ENCODE data around the gene RPL3.

RPL3 gene

DNA sequence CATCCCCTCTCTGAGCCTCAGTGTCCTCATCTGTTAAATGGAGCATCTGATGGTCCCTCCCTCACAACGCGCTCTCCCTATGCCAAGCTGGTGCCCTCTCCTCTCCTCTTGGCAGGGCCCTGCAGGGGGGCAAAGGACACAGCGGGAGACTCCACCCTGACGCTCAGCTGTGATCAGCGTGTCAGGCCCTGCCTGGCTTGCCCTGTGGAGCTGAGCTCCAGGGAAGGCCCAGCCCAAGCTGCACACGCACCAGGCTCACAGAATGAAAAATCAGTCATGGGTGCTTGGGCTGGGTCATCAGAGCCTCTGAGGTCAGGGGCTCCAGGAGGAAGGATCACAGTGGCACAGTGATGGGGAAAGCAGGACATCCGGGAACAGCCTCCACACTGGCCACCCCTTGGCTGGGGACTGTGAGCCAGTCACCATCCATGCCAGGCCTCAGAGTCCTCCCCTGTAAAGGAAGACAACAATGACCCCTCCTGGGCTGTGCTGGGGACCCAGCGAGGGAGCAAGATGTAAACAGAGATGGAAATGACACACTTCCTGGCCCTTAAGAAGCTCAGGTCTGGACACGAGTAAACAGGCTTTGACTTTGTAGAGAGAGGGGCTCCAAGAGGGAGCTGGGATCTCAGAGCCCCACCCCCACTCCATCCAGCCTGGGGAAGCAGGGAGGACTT is 36.6 kb downstream of the RPL3 start:
- DNase-seq (ENCODE audit: low spot score), result no peak

DNA sequence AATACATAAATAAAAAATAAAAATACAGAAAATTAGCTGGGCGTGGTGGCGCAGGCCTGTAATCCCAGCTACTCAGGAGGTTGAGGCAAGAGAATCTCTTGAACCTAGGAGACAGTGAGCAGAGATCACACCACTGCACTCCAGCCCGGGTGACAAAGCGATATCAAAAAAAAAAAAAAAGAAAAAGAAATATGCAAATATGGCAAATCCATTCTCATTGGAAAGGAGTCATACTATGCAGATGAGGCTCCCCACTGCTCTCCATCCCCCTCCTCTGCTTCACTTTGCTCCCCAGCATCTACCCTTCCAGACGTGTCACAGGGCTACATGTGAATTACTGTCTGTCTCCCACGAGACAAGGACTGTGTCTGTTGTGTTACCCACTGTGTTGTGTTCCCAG is 38.3 kb downstream of the RPL3 start:
- no peak for DNase-seq (ENCODE audit: low spot score)

DNA sequence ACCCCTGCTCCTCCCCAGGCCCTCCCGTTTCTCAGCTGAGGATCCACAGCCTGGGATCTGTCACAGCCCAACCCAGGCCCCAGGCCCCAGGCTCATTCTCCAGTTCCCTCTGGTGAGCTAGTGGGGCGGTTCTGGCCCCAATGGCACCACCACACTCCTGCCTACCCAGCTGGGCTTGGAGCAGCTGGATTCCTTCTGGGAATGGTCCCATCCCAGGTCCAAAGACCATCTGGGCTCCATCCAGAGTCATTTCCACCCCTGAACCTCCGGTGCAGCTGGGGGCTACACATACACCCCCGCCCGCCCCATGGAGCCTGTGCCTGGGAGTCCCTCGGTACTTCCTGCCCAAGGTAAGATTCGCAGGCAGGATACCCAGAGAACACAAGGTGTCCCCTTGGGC is 39.2 kb downstream of the RPL3 start:
- no peak for DNase-seq (ENCODE audit: low spot score)

DNA sequence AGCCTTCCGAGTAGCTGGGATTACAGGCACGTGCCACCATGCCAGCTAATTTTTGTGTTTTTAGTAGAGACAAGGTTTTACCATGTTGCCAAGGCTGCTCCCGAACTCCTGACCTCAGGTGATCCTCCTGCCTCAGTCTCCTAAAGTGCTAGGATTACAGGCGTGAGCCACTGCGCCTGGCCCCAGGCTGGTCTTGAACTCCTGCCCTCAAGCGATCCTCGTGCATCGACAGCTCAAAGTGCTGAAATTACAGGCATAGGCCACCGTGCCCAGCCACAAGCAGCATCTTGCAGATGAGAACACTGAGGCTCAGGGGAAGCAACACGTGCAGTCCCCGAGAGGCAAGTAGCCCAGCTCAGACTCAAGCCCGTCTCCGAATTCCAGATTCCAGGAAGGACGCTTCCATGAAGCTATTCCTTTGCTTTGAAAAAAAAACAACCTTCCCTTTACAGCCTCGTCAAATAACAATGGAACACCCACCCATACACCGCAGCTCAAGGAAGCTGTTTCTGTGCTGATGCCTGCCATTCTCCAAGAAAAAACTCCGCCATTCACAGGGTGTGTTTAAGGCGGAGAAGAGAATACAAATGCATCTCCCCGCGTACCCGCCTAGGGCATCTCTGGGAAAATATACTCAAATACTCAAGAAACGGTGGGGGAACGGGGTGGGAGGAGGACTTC is 40.1 kb downstream of the RPL3 start:
- DNase-seq (ENCODE audit: low spot score), result no peak

DNA sequence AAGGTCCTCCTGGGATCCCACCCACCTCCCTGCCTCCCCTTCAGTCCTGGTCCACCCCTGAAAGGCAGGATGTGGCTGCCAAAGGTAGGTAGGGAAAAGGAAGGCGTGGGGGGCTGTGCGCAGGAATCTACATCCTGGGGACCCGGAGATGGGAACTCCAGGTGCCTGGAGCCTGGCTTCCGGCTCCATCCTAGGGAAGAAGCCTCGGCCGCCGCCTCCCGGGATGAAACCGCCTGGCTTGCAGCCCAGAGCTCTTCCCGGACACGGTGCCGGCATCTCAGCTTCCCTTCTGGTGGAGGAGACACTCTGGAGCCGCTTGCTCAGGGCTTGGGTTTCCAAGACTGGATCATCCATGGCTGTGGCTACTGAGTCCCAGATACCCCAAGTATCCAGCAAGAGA is 41.4 kb downstream of the RPL3 start:
- no peak for DNase-seq (ENCODE audit: low spot score)

DNA sequence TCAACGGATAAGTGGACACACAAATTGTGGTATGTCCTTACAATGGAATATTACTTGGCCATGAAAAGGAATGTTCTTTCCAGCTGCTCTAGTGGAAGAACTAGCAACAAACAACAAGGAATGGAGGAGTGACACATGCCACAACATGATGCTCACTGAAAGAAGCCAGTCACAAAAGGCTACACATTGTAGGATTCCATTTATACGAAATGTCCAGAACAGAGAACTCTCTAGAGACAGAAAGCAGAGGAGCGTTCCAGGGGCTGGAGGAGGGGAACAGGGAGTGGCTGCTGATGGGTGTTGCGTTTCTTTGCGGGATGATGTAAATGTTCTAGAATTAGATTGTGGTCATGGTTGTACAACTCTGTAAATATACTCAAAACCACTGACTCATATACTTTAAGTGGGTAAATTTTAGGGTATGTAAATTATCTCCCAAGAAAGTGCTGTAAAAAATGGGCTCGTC is 42.2 kb downstream of the RPL3 start:
- no peak for DNase-seq (ENCODE audit: low spot score)

DNA sequence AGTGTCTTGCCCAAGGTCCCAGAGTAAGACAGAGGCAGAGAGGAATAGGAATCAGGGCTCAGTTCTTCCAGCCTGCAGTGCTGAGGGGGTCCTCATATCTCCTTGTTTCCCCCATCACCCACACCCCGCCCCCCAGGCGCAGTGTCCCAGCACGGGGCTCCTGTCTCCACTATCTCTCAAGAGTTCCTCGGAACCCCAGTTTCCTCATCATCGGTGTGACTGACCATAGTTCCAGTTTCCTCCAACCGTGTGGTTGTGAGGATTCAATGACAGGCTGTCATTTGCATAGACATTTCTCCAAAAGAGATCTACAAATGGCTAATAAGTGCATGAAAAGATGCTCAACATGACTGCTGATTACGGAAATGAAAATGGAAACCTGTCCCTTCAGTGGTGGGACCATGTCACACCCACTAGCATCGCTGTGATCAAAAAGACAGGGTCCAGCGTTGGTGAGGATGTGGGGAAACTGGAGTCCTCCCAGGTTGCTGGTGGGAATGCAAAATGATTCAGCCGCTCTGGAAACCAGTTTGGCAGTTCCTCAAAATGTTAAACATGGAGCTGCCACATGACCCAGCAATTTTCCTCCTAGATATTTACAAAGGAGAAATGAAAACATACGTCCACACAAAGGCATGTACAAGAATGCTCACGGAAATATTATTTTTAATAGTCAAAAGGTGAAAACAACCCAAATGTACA is 42.8 kb downstream of the RPL3 start:
- DNase-seq (ENCODE audit: low spot score), result no peak

DNA sequence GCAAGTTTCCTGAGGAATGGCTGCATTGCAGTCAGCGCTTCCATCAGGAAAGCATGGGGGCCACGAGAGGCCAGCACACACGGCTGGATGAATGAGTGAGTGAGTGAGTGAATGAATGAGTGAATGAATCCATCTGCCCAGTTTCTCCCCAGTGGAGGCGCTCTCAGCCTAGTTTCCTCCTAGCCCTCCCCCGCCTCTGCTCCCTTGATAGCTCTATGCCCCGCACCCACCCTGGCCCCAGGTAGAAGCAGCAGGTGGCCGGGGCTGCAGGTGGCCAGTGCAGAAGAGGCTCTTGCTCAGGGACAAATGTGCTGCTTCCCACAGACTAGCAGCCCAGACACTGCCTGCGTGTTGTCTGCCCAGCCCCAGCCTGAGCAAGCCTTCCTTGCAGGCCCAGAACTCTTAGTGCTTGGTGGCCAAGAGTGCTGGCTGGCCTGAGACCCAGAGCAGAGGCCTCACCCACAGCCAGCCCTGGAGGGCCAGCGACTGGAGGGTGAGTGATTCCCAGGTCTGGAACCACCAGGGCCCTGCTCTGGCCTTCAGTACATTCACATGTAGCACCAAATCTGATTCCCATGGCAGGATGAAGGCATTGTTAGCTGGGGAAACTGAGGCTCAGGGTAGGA is 43.5 kb downstream of the RPL3 start:
- DNase-seq (ENCODE audit: low spot score), result no peak

DNA sequence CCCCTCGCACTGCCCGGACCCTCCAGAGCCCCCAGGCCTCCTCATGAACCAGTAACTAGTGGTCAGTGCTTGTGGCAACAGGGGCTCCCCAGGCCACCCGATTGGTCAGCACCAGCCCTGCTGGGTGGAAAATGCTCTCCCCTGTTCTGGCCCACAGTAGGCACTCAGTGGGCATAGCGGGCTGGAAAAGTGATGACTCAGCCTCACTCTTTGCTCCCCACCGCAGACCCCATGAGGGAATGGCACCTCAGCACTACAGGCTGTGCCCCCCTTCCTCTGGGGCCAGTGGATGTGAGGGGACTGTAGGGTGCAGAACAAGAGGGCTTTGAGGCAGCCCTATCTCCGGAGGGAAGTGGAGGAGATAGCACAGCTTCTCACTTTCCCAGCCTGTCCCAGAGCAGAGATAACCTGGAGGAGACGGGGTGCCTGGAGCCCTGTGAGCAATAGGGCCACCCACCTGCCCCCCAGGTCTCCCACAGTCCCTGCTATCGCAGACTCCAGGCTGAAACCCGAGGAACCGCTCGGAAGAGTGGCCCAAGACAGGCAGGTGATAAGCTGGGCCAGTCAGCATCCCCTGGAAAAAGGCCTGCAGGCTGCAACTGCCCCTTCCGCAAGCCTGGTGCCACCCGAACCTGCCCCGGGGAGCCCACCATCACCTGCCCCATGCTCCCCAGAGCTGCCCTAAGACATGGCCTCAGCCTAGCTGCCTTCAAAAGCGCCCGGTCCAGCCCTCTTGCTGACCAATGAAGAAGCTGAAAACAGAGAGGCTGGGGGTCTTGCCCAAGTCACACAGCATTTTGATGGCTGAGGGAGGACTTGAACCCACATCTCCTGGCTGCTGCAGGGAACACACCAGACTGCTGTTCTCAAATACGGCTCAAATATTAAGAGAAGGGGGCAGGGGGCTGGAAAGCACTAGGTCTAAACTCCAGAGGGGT is 45.2 kb downstream of the RPL3 start:
- DNase-seq (ENCODE audit: low spot score), result no peak

DNA sequence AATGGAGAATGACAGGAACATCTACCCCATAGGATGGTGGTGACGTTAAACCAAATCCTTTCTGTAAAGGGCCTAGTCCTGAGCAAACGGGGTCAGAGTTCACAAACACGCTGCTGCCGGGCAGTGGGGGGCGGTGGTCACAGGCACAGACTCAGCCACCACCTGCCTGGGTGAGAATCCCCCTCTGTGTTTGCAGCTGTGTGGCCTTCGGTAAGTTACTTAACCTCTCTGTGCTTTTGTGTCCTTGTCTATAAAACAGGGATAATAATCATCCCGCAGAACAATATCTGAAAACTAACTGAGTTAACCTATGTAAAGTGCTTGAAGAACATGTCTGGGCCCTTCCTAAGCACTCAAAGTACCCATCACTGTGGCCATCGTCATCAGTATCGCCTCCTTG is 48.6 kb downstream of the RPL3 start:
- no peak for DNase-seq (ENCODE audit: low spot score)

DNA sequence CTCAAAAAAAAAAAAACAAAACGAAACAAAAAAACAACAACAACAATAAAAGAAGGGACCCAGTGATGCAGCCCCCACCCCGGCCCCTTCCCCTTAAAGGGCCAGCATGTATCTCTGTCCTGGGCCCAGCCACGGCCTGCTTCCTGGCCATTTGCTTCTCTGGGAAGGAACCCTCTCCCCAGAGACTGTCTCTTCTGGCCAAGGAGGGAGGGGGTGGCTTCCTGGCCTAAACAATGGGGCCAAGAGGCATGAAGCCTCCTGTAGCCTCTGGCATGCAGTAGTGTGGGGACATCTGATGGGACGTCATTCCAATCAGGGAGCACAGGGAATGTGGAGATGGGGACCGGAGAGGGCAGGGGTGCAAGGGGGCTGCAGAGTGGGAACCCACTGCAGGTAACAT is 49.1 kb downstream of the RPL3 start:
- DNase-seq (ENCODE audit: low spot score), result no peak

DNA sequence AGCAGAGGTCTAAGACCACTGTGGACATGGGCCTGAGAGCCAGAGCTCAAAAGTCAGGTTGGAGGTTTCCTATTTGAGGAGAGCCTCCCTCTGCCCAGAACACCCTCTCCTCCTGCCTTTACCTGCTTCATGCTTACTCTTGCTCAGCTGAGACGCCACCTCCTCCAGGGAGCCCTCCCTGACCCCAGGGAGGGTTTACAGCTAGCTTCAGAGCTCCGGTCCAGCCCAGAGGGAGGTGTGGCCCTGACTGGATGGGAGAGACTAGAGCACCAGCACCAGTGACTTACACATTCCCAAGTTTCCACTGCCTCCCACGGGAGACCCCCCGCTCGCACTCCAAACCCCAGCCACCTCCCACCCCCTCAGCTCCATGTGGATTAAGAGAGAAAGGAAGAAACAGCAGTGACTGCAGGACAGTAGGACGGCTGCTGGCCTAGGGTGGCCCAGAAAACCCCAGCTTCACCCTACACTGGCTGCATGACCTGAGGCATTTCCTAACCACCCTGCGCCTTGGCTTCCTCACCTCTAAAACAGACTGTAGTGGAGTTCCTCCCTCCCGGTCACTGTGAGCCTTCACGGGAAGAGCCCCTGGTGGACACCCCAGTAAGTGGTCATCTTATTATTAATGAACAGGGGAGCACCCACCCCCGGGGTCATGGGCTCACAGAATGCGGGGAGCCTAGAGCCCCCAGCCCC is 50.2 kb downstream of the RPL3 start:
- DNase-seq (ENCODE audit: low spot score), result no peak

DNA sequence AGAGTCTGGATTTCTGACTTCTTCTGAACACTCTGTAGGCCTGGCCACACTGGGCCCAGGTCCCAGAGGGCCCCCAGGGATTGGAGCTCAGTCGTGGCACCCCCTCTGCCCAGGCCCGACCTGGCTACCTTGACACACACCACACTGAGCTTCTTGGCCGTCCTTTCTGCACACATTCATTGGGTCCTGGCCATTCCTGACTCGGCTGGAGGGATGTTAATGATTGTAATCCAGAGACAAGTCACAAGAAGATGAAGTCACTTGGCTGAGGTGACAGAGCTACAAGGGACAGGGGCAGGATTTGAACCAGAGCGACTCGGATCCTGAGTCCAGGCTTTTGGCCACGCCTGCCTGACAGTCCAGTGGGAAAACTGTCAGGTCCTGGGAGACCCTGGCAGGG is 50.8 kb downstream of the RPL3 start:
- no peak for DNase-seq (ENCODE audit: low spot score)

DNA sequence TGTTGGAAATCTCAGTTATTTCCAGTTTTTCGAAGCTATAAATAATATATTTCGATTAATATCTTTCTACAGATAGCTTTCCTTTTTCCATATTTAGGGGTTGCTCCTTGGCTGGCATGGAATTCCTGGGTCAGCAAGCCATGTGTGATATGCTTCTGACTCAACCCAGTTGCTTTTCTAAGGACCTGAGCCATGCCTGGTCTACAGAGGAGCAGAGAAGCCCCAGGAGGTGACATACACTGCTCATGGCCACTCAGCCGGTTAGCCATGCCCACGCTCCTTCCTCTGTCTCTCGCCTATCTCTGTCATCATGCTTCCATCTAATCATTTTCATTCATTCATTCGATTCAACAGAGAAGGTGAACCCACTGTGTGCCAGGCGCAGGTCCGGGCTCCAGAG is 51.4 kb downstream of the RPL3 start:
- DNase-seq (ENCODE audit: low spot score), result no peak

DNA sequence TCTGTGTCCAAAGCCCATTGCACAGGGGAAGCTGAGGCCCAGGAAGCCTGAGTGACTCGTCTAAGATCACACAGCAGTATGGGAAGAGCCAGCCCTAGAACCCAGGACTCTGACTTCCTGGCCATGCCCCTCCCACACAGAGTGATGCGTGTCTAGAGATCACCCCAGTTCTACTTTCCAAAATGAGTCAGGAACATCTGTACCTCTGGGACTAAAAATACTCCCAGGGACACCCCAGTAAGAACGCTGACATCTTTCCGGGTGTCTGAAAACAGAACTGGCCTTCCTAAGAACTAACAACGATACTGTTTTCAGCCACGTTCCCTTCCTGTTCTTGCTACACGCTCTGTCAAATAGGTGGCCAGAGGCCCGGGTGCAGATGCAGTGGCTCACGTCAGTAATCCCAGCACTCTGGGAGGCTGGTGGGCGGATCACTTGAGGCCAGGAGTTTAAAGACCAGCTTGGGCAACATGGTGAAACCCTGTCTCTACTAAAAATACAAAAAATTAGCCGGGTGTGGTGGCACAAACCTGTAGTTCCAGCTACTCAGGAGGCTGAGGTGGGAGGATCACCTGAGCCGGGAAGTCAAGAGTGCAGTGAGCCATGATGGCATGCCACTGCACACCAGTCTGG is 52.9 kb downstream of the RPL3 start:
- DNase-seq (ENCODE audit: low spot score), result no peak

DNA sequence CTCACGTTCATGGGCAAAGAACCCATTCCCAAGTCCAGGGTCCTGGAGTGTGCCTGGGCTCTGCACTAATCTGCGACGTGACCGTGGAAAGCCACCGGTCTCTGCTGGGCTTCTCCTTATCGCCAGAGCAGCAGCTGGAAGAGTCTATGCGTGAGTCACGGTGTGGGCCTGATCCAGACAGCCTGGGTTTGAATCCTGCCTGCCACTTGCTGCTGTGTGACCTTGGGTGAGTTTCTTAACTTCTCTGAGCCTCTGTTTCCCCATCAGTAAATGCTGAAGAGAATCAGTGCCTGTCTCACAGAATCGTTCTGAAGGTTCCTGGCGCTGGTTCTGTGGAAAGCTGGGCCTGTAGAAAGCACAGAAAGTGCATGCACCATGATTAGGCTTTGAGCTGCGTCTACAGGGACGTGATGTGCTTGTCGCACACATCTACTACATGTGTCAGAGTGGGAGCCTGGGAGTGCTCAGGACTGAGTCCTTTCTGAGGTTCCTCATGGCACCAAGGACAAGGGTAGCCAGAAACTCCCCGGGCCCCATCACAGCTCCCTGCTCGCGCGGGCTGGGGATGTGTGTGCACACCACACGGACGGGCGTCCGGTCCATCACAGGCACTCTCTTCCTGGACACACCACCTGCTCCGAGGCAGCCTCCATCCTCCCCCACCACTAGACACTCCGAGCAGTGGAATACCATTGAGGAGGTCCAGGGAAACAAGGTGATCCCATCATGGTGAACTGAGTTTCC is 54.1 kb downstream of the RPL3 start:
- DNase-seq (ENCODE audit: low spot score), result no peak

DNA sequence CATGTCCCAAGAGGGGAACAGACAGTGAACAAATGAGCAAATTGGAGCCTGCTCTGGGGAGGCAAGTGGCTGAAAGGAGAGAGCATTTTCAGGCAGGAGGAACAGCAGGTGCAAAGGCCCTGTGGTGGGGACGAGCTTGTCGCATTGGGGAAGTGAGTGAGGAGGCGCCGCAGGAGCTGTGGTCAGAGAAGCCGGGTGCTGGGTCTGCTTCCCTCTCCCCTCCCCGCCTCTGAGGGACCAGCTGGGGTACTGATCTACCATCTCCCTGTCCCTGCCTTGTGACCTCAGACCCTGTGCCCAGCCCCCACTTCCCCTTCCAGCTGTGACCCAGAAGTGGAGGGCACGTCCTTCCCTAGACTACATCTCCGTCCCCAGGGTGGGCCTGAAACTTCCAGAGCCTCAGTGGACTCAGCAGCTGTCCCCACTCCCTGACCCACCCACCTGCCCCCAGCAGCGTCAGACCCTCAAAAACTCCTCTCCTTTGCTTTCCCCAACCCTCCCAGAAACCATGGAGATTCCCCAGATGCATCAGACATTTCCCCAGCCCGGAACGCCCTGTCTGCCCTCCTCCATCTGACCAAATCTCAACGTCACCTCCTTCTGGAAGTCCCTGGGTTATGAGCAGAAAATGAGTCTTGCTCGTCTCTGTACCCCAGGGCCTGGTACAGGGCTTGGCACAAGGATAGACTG is 54.9 kb downstream of the RPL3 start:
- no peak for DNase-seq (ENCODE audit: low spot score)

DNA sequence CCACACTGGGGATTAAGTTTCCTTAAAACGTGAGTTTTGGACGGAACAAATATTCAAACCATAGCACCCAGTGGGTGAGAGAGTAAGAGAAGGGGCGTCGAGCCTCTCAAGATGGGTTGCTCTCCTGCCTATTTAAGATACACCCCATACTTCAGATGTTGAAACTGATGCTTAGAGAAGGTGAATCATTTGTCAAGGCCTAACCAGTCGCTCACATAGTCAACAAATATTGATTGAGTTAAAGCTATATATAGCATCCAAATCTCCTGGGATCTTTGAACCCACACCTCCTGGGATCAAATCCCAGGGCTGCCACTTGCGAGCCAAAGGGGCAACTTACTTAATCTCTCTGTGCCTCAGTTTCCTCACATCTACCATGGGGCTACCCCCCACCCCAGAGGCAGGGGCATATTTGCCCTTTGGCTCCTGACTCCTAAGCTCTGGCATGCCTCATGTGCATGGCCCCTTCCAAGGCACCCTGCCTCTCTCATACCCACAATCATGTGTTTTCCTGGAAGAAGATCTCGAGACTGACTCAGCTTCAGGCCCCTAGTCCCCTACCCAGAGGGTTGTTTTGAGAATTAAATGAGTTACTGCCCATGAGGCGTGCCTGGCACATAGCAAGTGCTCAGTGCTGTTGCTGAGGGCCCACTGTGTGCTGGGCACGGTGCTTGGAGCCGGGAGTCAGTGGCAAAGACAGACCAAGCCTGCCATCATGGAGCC is 55.6 kb downstream of the RPL3 start:
- DNase-seq (ENCODE audit: low spot score), result no peak

All from left forelimb (tissue), 1 donor.